Measurements from ENCODE around the gene TCF4. TPM values are rescaled to one million over a fixed set of nuclear protein-coding genes. Genes with fewer than 3 reads are reported as not detected.

TCF4 gene
- total RNA-seq, 1 experiment from 2014 or later = 93.7 TPM

GRCh38 chr18:55233857-55234256, 354.1 kb downstream of the TCF4 start:
- no peak for TF ChIP-seq CTCF (IDR thresholded peaks at IDR 0.05; ENCODE audit: insufficient read depth in 1 of 2, low read depth in 1 of 2, low read length in 1 of 2, severe bottlenecking in 1 of 2, unreplicated experiment in 1 of 2)
- Histone ChIP-seq H3K36me3 (ENCODE audit: control insufficient read depth, insufficient read depth, low read length) (no peaks in the 10 kb centered on the region), H3K4me1 (peaks cover 9% of the 10 kb centered on the region; the same call in 1 of the 2 replicates), H3K27me3 (replicated peaks; ENCODE audit: control insufficient read depth, insufficient read depth, low read length) (no peaks in the 10 kb centered on the region), H3K9me3 (no peaks in the 10 kb centered on the region), H3K4me3 (ENCODE audit: low read depth, low read length) (no peak overlapping the region)
- no peak overlapping the region for H3K27ac Mint-ChIP-seq (ENCODE audit: unreplicated experiment)
- no peaks in the 10 kb centered on the region for H3K9me3 Mint-ChIP-seq (ENCODE audit: unreplicated experiment)
- ChIA-PET POLR2A (no interaction called here), CTCF (interaction anchor here (0.5 to 1.2 kb wide), 3 partner anchors 28 to 1336 kb away, joined by 3 to 5 read pairs (median 4); no protein-coding TSS in a partner anchor)
- no TSS peak for BruUV-seq (replicated peaks)
- DNase-seq = no peak
- no peaks in the 10 kb centered on the region for H3K27me3 Mint-ChIP-seq (ENCODE audit: insufficient read depth, unreplicated experiment)
- H3K36me3 Mint-ChIP-seq (ENCODE audit: insufficient read depth, unreplicated experiment) = peaks cover 64% of the 10 kb centered on the region
- no peak overlapping the region for H3K4me3 Mint-ChIP-seq (ENCODE audit: unreplicated experiment)
- no peaks in the 10 kb centered on the region for H3K4me1 Mint-ChIP-seq (ENCODE audit: low read depth, unreplicated experiment)
- intact Hi-C loops (cut with micrococcal nuclease; ENCODE audit: unreplicated experiment) = loop anchor here (2.0 to 10.0 kb wide), 3 partner anchors 41 to 171 kb away; no protein-coding TSS in a partner anchor

GRCh38 chr18:55232506-55232905, 355.5 kb downstream of the TCF4 start:
- CTCF ChIA-PET = no interaction called here
- Mint-ChIP-seq H3K9me3 (ENCODE audit: unreplicated experiment) (no peaks in the 10 kb centered on the region), H3K27ac (ENCODE audit: unreplicated experiment) (no peak overlapping the region), H3K4me1 (ENCODE audit: low read depth, unreplicated experiment) (no peaks in the 10 kb centered on the region), H3K27me3 (ENCODE audit: insufficient read depth, unreplicated experiment) (no peaks in the 10 kb centered on the region), H3K4me3 (ENCODE audit: unreplicated experiment) (no peak overlapping the region), H3K36me3 (ENCODE audit: insufficient read depth, unreplicated experiment) (peaks cover 72% of the 10 kb centered on the region)
- Histone ChIP-seq H3K4me3 (ENCODE audit: low read depth, low read length) (no peak overlapping the region), H3K27me3 (replicated peaks; ENCODE audit: control insufficient read depth, insufficient read depth, low read length) (no peaks in the 10 kb centered on the region), H3K9me3 (no peaks in the 10 kb centered on the region), H3K4me1 (peaks cover 9% of the 10 kb centered on the region; the same call in 1 of the 2 replicates), H3K36me3 (ENCODE audit: control insufficient read depth, insufficient read depth, low read length) (no peaks in the 10 kb centered on the region)
- BruUV-seq (replicated peaks) = no TSS peak
- no peak for DNase-seq
- intact Hi-C loops (cut with micrococcal nuclease; ENCODE audit: unreplicated experiment) = loop anchor here (5.0 to 10.0 kb wide), 2 partner anchors 135 to 172 kb away; no protein-coding TSS in a partner anchor
- no peak for TF ChIP-seq CTCF (IDR thresholded peaks at IDR 0.05; ENCODE audit: insufficient read depth in 1 of 2, low read depth in 1 of 2, low read length in 1 of 2, severe bottlenecking in 1 of 2, unreplicated experiment in 1 of 2)
- POLR2A ChIA-PET = no interaction called here

GRCh38 chr18:55229682-55230081, 358.3 kb downstream of the TCF4 start:
- H3K36me3 ChIP-seq (ENCODE audit: control insufficient read depth, insufficient read depth, low read length) = no peaks in the 10 kb centered on the region
- H3K4me3 Mint-ChIP-seq (ENCODE audit: unreplicated experiment) = no peak overlapping the region
- no peak for TF ChIP-seq CTCF (IDR thresholded peaks at IDR 0.05; ENCODE audit: insufficient read depth in 1 of 2, low read depth in 1 of 2, low read length in 1 of 2, severe bottlenecking in 1 of 2, unreplicated experiment in 1 of 2)
- DNase-seq = no peak
- no TSS peak for BruUV-seq (replicated peaks)
- no peaks in the 10 kb centered on the region for H3K27me3 ChIP-seq (replicated peaks; ENCODE audit: control insufficient read depth, insufficient read depth, low read length)
- POLR2A ChIA-PET = no interaction called here
- no peaks in the 10 kb centered on the region for H3K27me3 Mint-ChIP-seq (ENCODE audit: insufficient read depth, unreplicated experiment)
- CTCF ChIA-PET = interaction anchor here (1.6 kb wide), 1 partner anchor 40 kb away, joined by 4 read pairs; no protein-coding TSS in a partner anchor
- no peak overlapping the region for H3K27ac Mint-ChIP-seq (ENCODE audit: unreplicated experiment)
- H3K36me3 Mint-ChIP-seq (ENCODE audit: insufficient read depth, unreplicated experiment) = peaks cover 85% of the 10 kb centered on the region
- intact Hi-C loops (cut with micrococcal nuclease; ENCODE audit: unreplicated experiment) = loop anchor here (5.0 to 10.0 kb wide), 2 partner anchors 132 to 175 kb away; no protein-coding TSS in a partner anchor
- H3K4me1 ChIP-seq = no peaks in the 10 kb centered on the region
- H3K4me1 Mint-ChIP-seq (ENCODE audit: low read depth, unreplicated experiment) = no peaks in the 10 kb centered on the region
- H3K4me3 ChIP-seq (ENCODE audit: low read depth, low read length) = no peak overlapping the region
- H3K9me3 ChIP-seq = no peaks in the 10 kb centered on the region
- no peaks in the 10 kb centered on the region for H3K9me3 Mint-ChIP-seq (ENCODE audit: unreplicated experiment)

All from Caco-2 (cell line).